ENCODE data around the gene INSYN1.
"Not testable (repeated sequence)": the region's sequence is repeated elsewhere in the genome, so short reads cannot be mapped to it uniquely, and the experiment has no call there.

INSYN1 gene, protein sequence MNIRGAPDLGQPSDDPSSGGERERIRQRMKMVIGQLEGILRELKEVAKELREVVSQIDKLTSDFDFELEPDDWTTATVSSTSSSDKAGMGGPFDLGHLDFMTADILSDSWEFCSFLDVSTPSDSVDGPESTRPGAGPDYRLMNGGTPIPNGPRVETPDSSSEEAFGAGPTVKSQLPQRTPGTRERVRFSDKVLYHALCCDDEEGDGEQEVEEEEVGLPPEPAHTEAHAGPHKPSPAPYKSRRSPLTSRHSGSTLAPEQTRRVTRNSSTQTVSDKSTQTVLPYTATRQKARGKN

DNA sequence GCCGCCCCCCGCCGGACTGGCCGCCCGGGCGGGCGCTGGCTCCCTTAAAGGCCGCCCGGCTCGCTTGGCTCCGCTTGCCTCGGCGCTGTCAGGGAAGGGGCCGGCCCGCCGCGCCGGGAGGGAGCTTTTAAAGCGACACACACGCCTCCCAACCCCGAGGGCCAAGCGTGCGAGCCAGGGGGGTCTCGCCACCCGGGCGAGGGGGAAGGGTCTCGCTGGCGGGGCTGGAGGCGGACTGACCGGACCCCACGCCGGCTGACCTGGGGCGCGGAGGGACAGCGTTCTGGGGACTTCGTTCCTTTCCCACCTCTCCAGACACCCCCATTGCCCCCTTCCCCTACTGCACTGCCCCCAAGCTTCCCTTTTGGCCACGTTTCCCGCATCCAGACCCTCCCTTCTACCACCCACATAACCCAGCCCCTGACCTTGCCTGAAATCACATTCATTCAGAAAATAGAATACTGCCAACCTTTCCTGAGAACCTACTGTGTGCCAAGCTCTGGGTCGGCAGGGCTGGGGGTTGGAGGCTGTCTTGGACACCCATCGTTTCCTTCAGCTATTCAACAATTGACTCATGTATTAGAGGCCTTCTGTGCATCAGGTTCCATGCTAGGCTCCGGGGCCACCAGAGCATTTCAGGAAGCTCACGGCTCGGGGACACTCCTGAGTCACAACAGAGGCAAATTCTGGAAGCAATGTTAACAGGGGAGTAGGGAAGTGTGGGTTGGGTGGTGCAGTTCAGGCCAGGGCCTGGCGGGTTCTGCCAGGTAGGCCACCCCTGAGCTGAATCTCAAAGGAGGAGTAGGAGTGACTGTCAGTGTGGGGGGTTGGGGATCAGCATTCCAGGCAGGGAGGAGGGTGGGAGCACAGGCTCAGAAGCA, at the start of gene INSYN1:
Gene INSYN1, minus strand, starts transcription at position 102 of the 881 bp plus-strand sequence. CDS start 2,221 bp downstream, outside the sequence.
- no peak for DNase-seq (ENCODE audit: low read depth in 2 of 2, low spot score in 1 of 2)

GRCh38 chr15:73802431-73803041, 49.4 kb upstream of the INSYN1 start:
- DNase-seq (ENCODE audit: low read depth in 2 of 2, low spot score in 1 of 2), result no peak

GRCh38 chr15:73800662-73801345, 47.7 kb upstream of the INSYN1 start:
- no peak for DNase-seq (ENCODE audit: low read depth in 2 of 2, low spot score in 1 of 2)

DNA sequence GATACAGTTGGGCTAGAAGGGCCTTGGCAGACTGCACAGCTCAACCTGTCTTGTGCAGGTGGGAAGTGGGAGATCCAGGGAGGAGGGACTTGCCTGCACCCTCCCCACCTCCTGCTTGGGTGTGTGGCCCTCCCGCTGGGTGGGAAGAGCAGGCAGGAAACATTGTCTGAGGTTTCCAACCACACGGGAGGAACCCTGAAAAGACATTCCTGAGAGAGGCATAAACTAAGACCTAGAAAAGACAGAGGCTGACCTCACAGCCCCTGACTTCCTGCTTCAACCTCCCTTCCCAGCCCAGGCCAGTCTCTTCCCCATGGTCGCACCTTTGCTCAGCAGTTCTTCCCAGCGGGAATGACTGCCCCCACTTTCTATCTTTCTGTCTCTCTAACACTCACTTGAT, 46.3 kb upstream of the INSYN1 start:
- DNase-seq (ENCODE audit: low read depth in 2 of 2, low spot score in 1 of 2), result no peak

- no peak for DNase-seq (ENCODE audit: low read depth in 2 of 2, low spot score in 1 of 2)
These were observed 44.4 kb upstream of the INSYN1 start for GRCh38 chr15:73797366-73798158.

DNA sequence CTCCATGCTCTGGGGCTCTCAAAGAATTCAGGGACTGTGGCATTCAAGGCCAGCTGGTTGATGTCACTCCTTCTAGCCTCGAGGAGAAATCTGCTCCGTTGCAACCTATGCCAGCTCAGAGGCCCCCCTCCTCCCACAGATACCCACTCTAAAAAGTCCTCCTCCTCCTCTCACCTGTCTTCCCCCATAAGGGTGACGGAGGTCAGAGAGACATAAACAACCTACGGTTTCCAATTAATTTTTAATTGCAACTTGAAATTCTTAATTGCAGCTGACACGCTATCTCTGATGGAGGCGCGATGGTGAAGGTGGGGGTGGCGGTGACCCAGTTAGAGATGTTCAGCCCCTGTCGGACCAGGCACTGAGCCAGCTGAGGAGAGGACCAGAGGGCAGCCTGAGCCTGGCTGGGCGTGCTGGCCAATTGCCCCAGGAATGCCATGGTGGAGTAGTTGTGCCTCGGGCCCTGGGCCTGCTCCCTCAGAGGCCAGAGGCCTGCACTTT, 43.2 kb upstream of the INSYN1 start:
- no peak for DNase-seq (ENCODE audit: low read depth in 2 of 2, low spot score in 1 of 2)

DNA sequence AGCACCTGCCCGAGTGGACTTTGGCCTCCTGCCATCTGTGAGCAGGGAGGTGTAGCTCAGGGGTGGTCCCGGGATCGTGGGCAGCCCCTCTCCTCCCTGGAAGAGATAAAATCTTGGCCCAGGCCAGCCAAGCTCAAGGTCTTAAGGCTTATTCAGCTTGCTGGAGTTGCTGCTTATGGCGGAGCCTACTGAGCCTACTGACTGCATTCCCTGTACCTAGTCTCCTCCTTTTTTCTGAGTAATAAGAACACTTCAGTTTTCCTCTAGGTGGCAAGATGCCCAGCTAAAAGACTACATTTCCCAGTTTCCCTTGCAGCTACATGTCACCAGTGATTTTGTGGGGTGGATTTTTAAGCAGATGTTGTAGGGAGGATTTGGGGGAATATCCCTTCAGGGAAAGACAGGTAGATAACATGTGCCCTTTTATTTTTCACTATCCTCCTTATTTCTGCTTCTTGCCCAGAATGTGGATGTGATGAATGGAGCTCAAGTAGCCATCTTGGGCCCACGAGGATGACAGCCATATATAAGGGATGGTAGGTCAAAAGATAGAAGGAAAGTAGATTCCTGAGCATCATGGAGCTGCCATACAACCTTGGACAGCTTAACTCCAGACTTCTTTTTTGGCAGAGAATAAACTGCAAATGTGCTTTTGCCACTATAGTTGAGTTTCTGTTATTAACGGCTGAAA, 41.4 kb upstream of the INSYN1 start:
- DNase-seq (ENCODE audit: low read depth in 2 of 2, low spot score in 1 of 2), result no peak

GRCh38 chr15:73792899-73793541, 39.9 kb upstream of the INSYN1 start:
- DNase-seq (ENCODE audit: low read depth in 2 of 2, low spot score in 1 of 2), result not testable (repeated sequence)

GRCh38 chr15:73792415-73792814, 39.3 kb upstream of the INSYN1 start:
- DNase-seq (ENCODE audit: low read depth in 2 of 2, low spot score in 1 of 2), result no peak

DNA sequence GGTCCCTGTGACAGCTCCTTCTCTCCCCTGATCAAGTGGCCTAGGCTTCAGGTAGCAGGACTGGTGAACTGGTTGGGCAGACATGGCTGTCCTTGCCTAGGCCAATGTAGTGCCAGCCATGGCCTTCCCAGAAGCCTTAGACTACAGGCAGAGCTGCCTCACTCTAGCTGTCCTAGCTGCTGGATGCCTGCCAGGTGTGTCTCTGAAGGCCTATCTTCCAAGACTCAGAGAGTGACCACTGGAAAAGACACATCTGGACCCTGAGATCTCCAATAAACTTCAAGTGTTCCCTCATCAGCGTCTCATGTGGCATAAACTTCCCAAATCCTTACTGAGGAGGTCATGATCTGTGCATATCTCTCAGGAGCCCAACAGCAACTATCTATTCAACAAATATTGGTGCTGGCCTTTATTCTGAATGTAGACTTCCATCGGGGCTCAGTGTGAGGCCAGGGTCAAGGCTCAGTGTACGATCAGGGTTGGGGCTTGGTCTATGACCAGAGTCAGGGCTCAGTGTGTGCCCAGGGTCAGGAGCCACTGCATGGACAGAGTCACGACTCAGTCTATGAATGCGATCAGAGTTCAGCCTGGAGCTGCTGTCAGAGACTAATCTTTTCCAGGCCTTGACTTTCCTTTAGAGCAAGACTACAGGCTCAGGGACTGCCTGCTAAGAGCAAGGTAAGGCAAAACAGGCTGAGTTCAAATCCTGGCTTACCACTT, 36.5 kb upstream of the INSYN1 start:
- no peak for DNase-seq (ENCODE audit: low read depth in 2 of 2, low spot score in 1 of 2)

GRCh38 chr15:73787621-73788020, 34.5 kb upstream of the INSYN1 start:
- DNase-seq (ENCODE audit: low read depth in 2 of 2, low spot score in 1 of 2), result no peak

DNA sequence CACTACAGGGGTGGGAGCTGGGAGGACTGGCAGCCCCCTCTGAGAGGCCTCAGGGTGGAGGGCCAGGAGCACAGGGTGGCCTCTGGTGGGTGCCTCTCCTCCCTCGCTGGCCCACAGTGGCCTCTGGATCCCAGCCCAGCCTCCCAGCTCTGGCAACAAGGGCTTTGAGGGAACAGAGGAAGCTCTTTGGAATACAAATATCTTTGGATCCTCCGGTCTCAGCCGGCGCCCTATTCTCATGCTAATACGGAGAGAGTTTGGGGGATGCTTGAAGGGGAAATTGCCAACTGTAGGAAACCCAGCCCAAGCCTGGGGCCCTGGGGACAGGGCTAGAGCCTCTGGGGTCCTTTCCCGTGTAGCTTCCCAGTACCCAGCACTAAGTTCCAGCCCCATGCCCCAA, 33.4 kb upstream of the INSYN1 start:
- DNase-seq (ENCODE audit: low read depth in 2 of 2, low spot score in 1 of 2), result no peak

DNA sequence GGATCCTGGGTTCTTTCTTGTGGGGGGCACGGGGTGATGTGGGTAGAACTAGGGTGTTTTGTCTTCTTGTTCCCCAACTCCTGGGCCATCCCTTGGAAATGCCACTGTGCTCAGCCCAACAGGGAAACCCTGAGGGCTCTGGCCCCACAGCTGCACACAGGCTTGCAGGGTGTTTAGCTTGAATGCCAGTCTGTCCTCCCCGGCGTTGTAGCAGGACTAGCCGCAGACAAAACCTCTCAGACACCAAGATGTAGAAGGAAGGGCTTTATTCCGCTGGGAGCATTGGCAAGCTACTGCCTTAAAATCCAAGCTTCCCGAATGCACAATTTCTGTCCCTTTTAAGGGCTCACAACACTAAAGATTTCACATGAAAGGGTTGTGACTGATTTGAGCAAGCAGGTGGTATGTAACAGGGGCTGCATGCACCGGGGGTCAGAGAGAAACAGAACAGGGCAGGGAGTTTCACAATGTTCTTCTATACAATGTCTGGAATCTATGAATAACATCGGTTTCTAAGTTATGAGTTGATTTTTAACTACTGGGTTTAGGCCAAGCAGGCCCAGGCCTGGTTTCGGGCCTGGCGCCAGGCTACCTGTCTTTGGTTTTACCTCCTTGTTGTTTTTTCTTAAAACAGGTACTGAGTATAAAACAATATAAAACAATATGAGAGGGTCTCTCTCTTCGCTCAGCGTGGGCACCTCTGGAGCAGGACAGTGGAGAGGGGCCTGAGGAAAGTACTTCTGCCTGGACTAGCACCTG, 32.3 kb upstream of the INSYN1 start:
- DNase-seq (ENCODE audit: low read depth in 2 of 2, low spot score in 1 of 2), result not testable (repeated sequence)

- DNase-seq (ENCODE audit: low read depth in 2 of 2, low spot score in 1 of 2), result no peak
These were observed 31.1 kb upstream of the INSYN1 start for GRCh38 chr15:73784291-73784690.

- DNase-seq (ENCODE audit: low read depth in 2 of 2, low spot score in 1 of 2), result no peak
These were observed 29.3 kb upstream of the INSYN1 start for GRCh38 chr15:73782344-73782959.

DNA sequence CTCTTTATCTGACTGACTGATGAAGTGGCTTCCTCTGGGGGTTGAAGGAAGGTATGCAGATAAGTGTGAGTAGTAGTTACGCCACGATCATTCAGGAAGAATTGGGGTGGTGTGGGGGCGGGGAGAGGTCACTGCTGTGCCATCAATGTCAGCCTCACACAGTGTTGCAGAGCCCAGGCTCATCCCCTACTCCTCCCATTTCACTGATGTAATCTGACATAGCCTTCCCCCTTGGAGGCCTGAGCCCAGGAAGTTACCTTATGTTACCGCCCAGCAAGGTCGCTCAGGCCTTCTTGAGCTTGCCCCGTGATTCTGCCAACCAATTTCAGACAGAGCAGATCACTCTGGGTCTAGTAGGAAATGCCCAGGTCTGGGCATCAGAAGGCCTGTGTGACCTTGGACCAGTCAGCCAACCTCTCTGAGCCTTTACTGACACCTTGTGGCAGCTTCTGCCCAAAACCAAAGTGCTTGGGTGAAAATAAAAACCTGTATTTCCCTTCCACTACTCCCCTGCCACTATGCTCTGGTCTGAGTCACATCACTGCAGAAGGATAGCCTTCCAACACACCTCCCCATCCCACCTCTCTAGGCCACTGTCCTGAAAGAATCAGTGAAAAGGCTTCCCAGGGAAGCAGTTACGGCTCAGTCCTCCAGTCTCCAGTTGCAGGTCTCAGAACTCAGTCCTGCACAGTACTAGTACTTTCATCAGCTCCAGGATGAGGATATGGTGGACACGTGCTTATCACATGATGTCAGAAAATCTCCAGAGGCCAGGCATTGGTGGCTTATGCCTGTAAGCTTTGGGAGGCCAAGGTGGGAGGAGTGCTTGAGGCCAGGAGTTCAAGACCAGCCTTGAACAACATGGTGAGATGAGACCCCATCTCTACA, 28.1 kb upstream of the INSYN1 start:
- DNase-seq (ENCODE audit: low read depth in 2 of 2, low spot score in 1 of 2), result no peak

All from stimulated activated CD8-positive, alpha-beta memory T cell treated with anti-CD3 and anti-CD28 coated beads, Interleukin-4, amount 100 ng/mL, for 4 hours (primary cell).